ENCODE measurements around the gene GATA6.

GATA6 gene

DNA sequence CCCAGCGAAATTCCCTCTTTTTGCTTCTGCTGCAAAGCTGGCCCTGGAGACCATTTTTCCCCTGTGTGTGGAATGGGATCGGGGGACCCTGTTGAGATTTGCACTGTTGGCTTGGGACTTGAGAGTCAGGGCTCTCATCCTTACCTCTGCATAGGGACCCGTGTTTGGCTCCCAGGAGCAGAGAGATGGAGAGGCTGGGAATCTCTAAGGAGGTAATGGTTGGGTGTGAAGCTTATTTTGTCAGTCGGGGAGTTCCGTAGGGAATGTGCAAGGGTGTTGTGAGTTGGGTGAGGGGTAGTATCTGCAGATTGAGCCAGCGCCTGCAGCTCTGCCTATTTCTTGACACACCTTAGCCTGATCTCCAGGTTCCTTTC, 4.5 kb downstream of the GATA6 start:
- TF ChIP-seq, protein P1, sequence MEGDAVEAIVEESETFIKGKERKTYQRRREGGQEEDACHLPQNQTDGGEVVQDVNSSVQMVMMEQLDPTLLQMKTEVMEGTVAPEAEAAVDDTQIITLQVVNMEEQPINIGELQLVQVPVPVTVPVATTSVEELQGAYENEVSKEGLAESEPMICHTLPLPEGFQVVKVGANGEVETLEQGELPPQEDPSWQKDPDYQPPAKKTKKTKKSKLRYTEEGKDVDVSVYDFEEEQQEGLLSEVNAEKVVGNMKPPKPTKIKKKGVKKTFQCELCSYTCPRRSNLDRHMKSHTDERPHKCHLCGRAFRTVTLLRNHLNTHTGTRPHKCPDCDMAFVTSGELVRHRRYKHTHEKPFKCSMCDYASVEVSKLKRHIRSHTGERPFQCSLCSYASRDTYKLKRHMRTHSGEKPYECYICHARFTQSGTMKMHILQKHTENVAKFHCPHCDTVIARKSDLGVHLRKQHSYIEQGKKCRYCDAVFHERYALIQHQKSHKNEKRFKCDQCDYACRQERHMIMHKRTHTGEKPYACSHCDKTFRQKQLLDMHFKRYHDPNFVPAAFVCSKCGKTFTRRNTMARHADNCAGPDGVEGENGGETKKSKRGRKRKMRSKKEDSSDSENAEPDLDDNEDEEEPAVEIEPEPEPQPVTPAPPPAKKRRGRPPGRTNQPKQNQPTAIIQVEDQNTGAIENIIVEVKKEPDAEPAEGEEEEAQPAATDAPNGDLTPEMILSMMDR (IDR thresholded peaks at IDR 0.05; ENCODE audit: borderline replicate concordance, control extremely low read depth, extremely low read depth, insufficient read depth, missing control alignments) = no peak
- DNase-seq (ENCODE audit: low spot score) = no peak
- in situ Hi-C loops (cut with MboI; ENCODE audit: low sequenced_read_pairs, unreplicated experiment) = no loop called here

DNA sequence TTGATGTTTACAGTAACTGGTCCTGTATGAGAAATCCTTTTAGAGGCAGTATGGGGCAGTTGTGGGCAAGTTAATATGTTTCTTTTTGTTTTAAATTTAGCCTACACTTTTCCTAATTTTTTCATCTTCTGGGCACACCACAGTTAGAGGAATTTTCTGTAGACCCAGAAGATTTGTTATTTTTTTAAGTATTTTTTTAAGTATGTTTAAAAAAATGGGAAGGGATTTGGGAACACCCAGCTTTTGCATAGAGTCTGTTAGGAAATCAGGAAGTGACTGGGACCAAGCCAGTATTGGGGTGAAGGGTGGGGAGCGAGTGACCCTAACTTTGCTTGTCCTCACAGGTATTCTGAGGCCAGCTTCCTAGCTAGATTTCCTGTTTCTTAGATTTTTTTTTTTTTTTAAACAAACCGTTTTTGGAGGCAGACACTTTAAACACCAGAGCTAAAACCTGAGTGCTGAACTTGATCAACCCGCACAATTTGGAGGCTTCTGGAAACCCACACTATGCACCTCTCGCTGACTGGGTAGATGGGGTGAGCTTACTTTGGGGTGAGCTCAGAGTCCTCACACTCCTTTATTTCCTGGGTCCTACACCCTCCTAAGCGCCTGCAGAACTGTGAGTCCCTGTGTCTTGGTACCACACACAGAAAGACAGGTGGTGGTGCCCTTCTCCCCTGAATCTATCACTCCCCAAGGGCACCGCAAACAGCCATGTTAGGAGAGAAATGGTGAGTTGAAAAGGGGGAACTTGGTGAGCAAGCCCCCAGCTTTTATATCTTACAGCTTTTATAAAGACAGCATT, 5.2 kb downstream of the GATA6 start:
- TF ChIP-seq, protein P1 (IDR thresholded peaks at IDR 0.05; ENCODE audit: borderline replicate concordance, control extremely low read depth, extremely low read depth, insufficient read depth, missing control alignments) = no peak
- in situ Hi-C loops (cut with MboI; ENCODE audit: low sequenced_read_pairs, unreplicated experiment) = no loop called here
- no peak for DNase-seq (ENCODE audit: low spot score)

DNA sequence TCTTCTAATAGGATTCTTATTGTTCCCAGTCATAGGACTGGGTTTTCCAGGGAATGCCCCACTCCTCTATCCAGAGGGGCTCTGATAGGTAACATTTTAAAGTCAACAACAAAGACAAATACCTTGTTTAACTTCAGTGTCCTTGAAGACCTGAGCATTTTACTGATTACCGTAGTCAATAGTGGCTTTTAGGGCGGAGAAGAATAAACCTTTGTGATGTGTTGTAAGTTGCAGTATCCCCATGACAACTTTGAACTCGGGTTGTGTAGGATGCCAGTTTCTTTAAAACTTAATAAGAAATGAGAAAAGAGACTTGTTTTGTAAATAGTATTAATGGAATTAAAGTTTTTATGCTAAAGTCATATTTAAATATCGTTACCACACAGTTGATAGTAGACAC, 6.0 kb downstream of the GATA6 start:
- DNase-seq (ENCODE audit: low spot score) = no peak
- TF ChIP-seq, protein P1 (IDR thresholded peaks at IDR 0.05; ENCODE audit: borderline replicate concordance, control extremely low read depth, extremely low read depth, insufficient read depth, missing control alignments) = no peak
- in situ Hi-C loops (cut with MboI; ENCODE audit: low sequenced_read_pairs, unreplicated experiment) = no loop called here

DNA sequence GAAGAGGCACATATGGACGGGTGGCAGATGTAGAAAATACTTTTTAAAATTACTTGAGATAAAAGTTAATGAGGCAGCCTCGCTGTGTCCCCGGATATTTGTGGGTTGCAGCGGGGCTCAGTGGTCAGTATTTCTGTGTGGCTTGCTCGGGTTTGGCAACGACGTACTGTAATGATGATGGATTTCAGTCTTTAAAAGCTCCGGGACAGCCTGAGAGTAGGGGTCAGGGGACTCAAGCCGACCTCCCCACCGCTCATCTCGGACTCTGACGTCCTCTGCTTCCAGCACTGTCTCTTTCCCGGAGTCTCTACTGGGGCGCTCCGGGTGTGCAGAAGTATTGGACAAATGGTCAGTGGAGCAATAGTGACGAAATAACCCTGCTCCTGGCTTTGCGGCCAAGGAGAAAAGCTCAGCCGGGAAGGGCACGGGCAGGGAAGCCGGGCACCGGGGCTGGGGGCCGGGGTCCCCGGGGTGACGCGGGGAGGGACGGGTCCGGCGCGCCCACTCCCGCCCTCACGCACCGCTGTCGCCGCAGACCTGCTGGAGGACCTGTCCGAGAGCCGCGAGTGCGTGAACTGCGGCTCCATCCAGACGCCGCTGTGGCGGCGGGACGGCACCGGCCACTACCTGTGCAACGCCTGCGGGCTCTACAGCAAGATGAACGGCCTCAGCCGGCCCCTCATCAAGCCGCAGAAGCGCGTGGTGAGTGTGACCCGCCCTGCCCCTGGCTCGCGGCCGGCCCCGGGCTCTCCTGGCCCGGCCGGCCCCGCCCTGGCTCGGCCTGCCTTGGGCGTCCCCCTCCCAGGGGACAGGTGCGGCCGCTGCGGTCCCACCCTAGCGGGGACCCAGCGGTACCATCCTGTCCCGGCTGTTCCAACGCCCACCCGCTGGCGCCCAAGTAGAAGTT, 7.3 kb downstream of the GATA6 start:
- in situ Hi-C loops (cut with MboI; ENCODE audit: low sequenced_read_pairs, unreplicated experiment) = no loop called here
- TF ChIP-seq, protein P1 (IDR thresholded peaks at IDR 0.05; ENCODE audit: borderline replicate concordance, control extremely low read depth, extremely low read depth, insufficient read depth, missing control alignments) = no peak
- DNase-seq (ENCODE audit: low spot score) = no peak

DNA sequence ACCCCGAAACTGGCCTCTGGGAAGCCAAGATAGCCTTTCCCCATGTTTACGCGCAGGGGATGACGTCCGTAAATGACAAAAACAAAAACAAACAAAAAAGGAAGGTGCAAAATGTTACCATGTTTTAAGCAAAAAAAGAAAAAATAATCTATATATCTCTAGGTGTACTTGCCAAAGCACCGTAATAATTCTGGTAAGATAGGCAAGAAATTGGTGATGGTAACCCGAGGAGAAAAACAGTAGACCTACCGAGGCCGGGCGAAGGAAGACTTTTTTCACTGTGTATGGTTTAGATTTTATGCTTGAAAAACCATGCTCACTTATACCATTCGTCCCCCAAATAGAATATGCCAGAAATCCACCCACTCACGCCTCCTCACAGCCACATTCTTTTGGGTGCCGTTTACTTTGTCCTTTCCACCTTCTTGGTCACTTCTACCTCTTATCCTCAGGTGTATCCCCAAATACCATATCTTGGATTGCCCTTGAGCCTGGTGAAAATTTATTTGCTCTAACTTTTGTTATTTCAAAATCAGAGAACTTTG, 8.0 kb downstream of the GATA6 start:
- in situ Hi-C loops (cut with MboI; ENCODE audit: low sequenced_read_pairs, unreplicated experiment) = no loop called here
- no peak for DNase-seq (ENCODE audit: low spot score)
- TF ChIP-seq, protein P1 (IDR thresholded peaks at IDR 0.05; ENCODE audit: borderline replicate concordance, control extremely low read depth, extremely low read depth, insufficient read depth, missing control alignments) = no peak

DNA sequence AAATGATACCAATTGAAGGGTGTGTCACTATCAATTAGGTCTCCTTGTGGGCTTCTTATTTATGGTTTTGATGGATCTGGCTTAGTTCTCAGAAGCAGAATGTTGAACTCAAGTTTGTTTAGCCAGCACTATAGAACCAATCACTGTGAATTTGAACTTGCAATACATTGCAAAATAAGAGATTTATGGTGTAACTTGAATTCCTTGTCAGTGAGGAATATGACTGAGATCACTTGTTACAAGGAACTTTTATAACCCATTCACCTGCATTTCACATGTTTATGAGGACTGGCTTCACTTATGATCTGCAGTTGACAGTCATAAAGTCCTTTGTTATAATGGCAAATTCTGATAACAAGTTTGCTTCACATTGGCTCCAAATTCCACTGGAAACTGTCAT, 9.8 kb downstream of the GATA6 start:
- in situ Hi-C loops (cut with MboI; ENCODE audit: low sequenced_read_pairs, unreplicated experiment) = no loop called here
- TF ChIP-seq, protein P1 (IDR thresholded peaks at IDR 0.05; ENCODE audit: borderline replicate concordance, control extremely low read depth, extremely low read depth, insufficient read depth, missing control alignments) = no peak
- DNase-seq (ENCODE audit: low spot score) = no peak

Measured in GM13976 (cell line).